HCT116 (cell line): ENCODE data around the gene TMEM94. TPM values are rescaled to one million over a fixed set of nuclear protein-coding genes. Genes with fewer than 3 reads are reported as not detected.

Experiments used
- ATAC-seq: fragments of 200-7000 bp; cut with Tn5 transposase; 2 replicates; pipeline ENCODE4 v1.9.1; 2020; ENCODE audit warnings: mild to moderate bottlenecking, moderate library complexity
- BruUV-seq: library from RNA; stranded (reverse); fragments of 400-500 nt; replicated peaks from 2 replicates; lab custom pipeline; 2021; lab: Mats Ljungman, UMichigan
- CTCF ChIA-PET: fragments of 300-600 bp; sonication (Branson Sonifier 250); formaldehyde crosslinking; loops from one replicate; lab custom pipeline; 2021; ENCODE audit warnings: antibody characterized with exemption; lab: Charles Lee
- POLR2A ChIA-PET: fragments of 300-600, 350-600 bp; sonication (Branson Sonifier 250); formaldehyde crosslinking; loops from one replicate; lab custom pipeline; 2021; ENCODE audit warnings: antibody characterized with exemption; lab: Charles Lee
- RAD21 ChIA-PET, 2 experiments: fragments of 300-600 bp; sonication (Branson Sonifier 250); formaldehyde crosslinking; loops; one replicate each; lab custom pipeline; 2023; ENCODE audit warnings: low total read pairs in 2 of 2; ENCODE audit not compliant: uncharacterized antibody in 2 of 2, unreplicated experiment in 2 of 2, low non-redundant PET in 1 of 2; lab: Charles Lee
- DNase-seq: peaks from one replicate; pipeline ENCODE4 v3.0.0-alpha.2; 2010; ENCODE audit warnings: low read depth, low spot score
- H2AFZ ChIP-seq: fragments of 200-600 bp; shearing (Covaris generic), sonication (generic); 2 replicates; pipeline ENCODE4 v1.6.1; 2017; ENCODE audit warnings: low read depth, mixed run types, mixed read lengths, antibody characterized with exemption, low read length; ENCODE audit not compliant: poor library complexity, severe bottlenecking
- H3K27ac ChIP-seq: 2 replicates; pipeline ENCODE4 v1.5.1; 2012; ENCODE audit warnings: low read depth, low read length
- H3K27me3 ChIP-seq: fragments of 200-600 bp; sonication (generic); 2 replicates; pipeline ENCODE4 v1.6.1; 2016; ENCODE audit warnings: mixed run types, low read length, mixed read lengths; ENCODE audit not compliant: insufficient read depth
- H3K36me3 ChIP-seq, 2 experiments: fragments of 200-500 bp in 1 of 2; fragments of 200-600 bp in 1 of 2; sonication (Bioruptor generic) in 1 of 2; sonication (generic) in 1 of 2; 2 replicates each; pipeline versions ENCODE4 v1.5.1 to v1.6.1; 2014 to 2016; ENCODE audit warnings: low read length in 2 of 2, inconsistent platforms in 1 of 2, mixed read lengths in 1 of 2, mixed run types in 1 of 2; ENCODE audit not compliant: insufficient read depth in 2 of 2, control insufficient read depth in 1 of 2
- H3K4me1 ChIP-seq, 2 experiments: fragments of 200-600 bp in 1 of 2; sonication (generic) in 1 of 2; 2 replicates each; pipeline versions ENCODE4 v1.5.1 to v1.6.1; 2012 to 2017; ENCODE audit warnings: low read length in 2 of 2, inconsistent platforms in 1 of 2, mild to moderate bottlenecking in 1 of 2, mixed read lengths in 1 of 2, mixed run types in 1 of 2, moderate library complexity in 1 of 2; ENCODE audit not compliant: insufficient read depth in 2 of 2, control insufficient read depth in 1 of 2
- H3K4me2 ChIP-seq: fragments of 200-600 bp; sonication (generic); 2 replicates; pipeline ENCODE4 v1.6.1; 2017; ENCODE audit warnings: mixed run types, low read length, mixed read lengths
- H3K4me3 ChIP-seq, 2 experiments: fragments of 200-600 bp in 1 of 2; sonication (generic) in 1 of 2; replicated peaks in 1 of 2; 2 replicates each; pipeline ENCODE4 v1.5.1; 2011 to 2016; ENCODE audit warnings: low read length in 2 of 2, control low read depth in 1 of 2, low read depth in 1 of 2, mild to moderate bottlenecking in 1 of 2, mixed read lengths in 1 of 2, mixed run types in 1 of 2
- H3K79me2 ChIP-seq: fragments of 200-600 bp; sonication (generic); 2 replicates; pipeline ENCODE4 v1.6.1; 2017; ENCODE audit warnings: mild to moderate bottlenecking, mixed run types, low read length, moderate library complexity, mixed read lengths; ENCODE audit not compliant: insufficient read depth
- H3K9ac ChIP-seq: fragments of 200-600 bp; sonication (generic); 2 replicates; pipeline ENCODE4 v1.6.1; 2016; ENCODE audit warnings: low read length, mixed read lengths
- H3K9me2 ChIP-seq: fragments of 200-600 bp; sonication (generic), shearing (Covaris generic); 2 replicates; pipeline ENCODE4 v1.6.1; 2017; ENCODE audit warnings: mixed run types, mild to moderate bottlenecking, moderate library complexity; ENCODE audit not compliant: insufficient read depth
- H3K9me3 ChIP-seq, 2 experiments: fragments of 200-500 bp in 1 of 2; fragments of 200-600 bp in 1 of 2; sonication (Bioruptor generic) in 1 of 2; sonication (generic) in 1 of 2; 2 replicates each; pipeline ENCODE4 v1.6.1; 2014 to 2017; ENCODE audit warnings: low read length in 2 of 2, mixed read lengths in 2 of 2, inconsistent platforms in 1 of 2, low read depth in 1 of 2, mild to moderate bottlenecking in 1 of 2, mixed run types in 1 of 2, moderate library complexity in 1 of 2; ENCODE audit not compliant: control insufficient read depth in 1 of 2, insufficient read depth in 1 of 2
- H4K20me1 ChIP-seq: fragments of 200-600 bp; sonication (generic), shearing (Covaris generic); 2 replicates; pipeline ENCODE4 v1.6.1; 2017; ENCODE audit warnings: mixed run types, mild to moderate bottlenecking, moderate library complexity; ENCODE audit not compliant: insufficient read depth
- ATF3 ChIP-seq: IDR thresholded peaks from 2 replicates; pipeline ENCODE4 v1.6.1; 2012
- CEBPB ChIP-seq: IDR thresholded peaks from 2 replicates; pipeline ENCODE4 v1.6.1; 2012; ENCODE audit warnings: low read depth
- CTCF ChIP-seq, 3 experiments: fragments of 200-600 bp in 1 of 3; sonication (generic) in 1 of 3; IDR thresholded peaks in 2 of 3; conservative IDR thresholded peaks in 1 of 3; 2 replicates each; pipeline ENCODE4 v1.5.1; 2012 to 2017; ENCODE audit warnings: low read depth in 2 of 3, low read length in 2 of 3, antibody characterized with exemption in 1 of 3, borderline replicate concordance in 1 of 3, control low read depth in 1 of 3, mild to moderate bottlenecking in 1 of 3, mixed read lengths in 1 of 3, mixed run types in 1 of 3, moderate library complexity in 1 of 3; ENCODE audit not compliant: insufficient read depth in 1 of 3
- ELF1 ChIP-seq: IDR thresholded peaks from 2 replicates; pipeline ENCODE4 v1.6.1; 2012; ENCODE audit warnings: low read depth, borderline replicate concordance
- EZH2 ChIP-seq: fragments of 200-600 bp; sonication (generic); IDR thresholded peaks from 2 replicates; pipeline ENCODE4 v1.6.1; 2017; ENCODE audit warnings: antibody characterized with exemption, mixed run types
- FOSL1 ChIP-seq: IDR thresholded peaks from 2 replicates; pipeline ENCODE4 v1.6.1; 2012; ENCODE audit warnings: low read depth
- MAX ChIP-seq: IDR thresholded peaks from 2 replicates; pipeline ENCODE4 v1.6.1; 2012
- POLR2A ChIP-seq: IDR thresholded peaks from 2 replicates; pipeline ENCODE4 v1.7.0; 2011; ENCODE audit warnings: borderline replicate concordance; ENCODE audit not compliant: insufficient read depth, insufficient read length; ENCODE audit errors: extremely low read depth
- POLR2AphosphoS5 ChIP-seq: IDR thresholded peaks from 2 replicates; pipeline ENCODE4 v1.6.1; 2011; ENCODE audit warnings: mild to moderate bottlenecking, low read depth, low read length, moderate library complexity
- RAD21 ChIP-seq: IDR thresholded peaks from 2 replicates; pipeline ENCODE4 v1.6.1; 2012; ENCODE audit warnings: low read depth, mild to moderate bottlenecking
- REST ChIP-seq: IDR thresholded peaks from 2 replicates; pipeline ENCODE4 v1.6.1; 2012; ENCODE audit warnings: low read depth
- SRF ChIP-seq: IDR thresholded peaks from 2 replicates; pipeline ENCODE4 v1.6.1; 2012; ENCODE audit warnings: low read depth
- TCF7L2 ChIP-seq: IDR thresholded peaks from 2 replicates; pipeline ENCODE4 v1.7.0; 2011; ENCODE audit warnings: borderline replicate concordance, inconsistent platforms; ENCODE audit not compliant: insufficient read depth, insufficient read length; ENCODE audit errors: extremely low read depth
- YY1 ChIP-seq: IDR thresholded peaks from 2 replicates; pipeline ENCODE4 v1.6.1; 2011; ENCODE audit warnings: low read length, low read depth, moderate library complexity, mild to moderate bottlenecking; ENCODE audit not compliant: insufficient replicate concordance; ENCODE audit errors: extremely low read depth
- ZBTB33 ChIP-seq: IDR thresholded peaks from 2 replicates; pipeline ENCODE4 v1.6.1; 2011; ENCODE audit warnings: mild to moderate bottlenecking, low read length, moderate library complexity; ENCODE audit not compliant: insufficient replicate concordance; ENCODE audit errors: extremely low read depth
- ZFX ChIP-seq: fragments of 450-650 bp; IDR thresholded peaks from 2 replicates; pipeline ENCODE4 v1.6.1; 2017
- intact Hi-C: fragments of 100-400 bp; cut with micrococcal nuclease; formaldehyde crosslinking; loops from 2 replicates; pipeline ENCODE4 v1.10.0; 2022
- total RNA-seq: library from RNA; stranded (reverse); gene quantifications from one replicate; pipeline ENCODE4 v1.2.1, GENCODE V29; 2021; ENCODE audit not compliant: unreplicated experiment

TMEM94 gene
- total RNA-seq, 1 experiment from 2014 or later = 75.4 TPM

- Histone ChIP-seq H3K9me2 (no peaks in the 10 kb centered on the region), H2AFZ (no peak overlapping the region), H3K4me2 (no peak overlapping the region), H4K20me1 (no peaks in the 10 kb centered on the region), H3K4me1 (peaks cover 27 to 38% of the 10 kb centered on the region in 2 experiments), H3K79me2 (peaks cover 46% of the 10 kb centered on the region), H3K9me3 (no peaks in the 10 kb centered on the region), H3K27me3 (no peaks in the 10 kb centered on the region), H3K27ac (no peak overlapping the region), H3K9ac (no peak overlapping the region), H3K36me3 (no peaks in the 10 kb centered on the region; a peak in 1 of 4 replicates), H3K4me3 (no peak overlapping the region)
- no peak for ATAC-seq
- intact Hi-C loops = no loop called here
- ChIA-PET CTCF (no interaction called here), RAD21 (no interaction called here), POLR2A (no interaction called here)
- no TSS peak for BruUV-seq
- DNase-seq = no peak
- TF ChIP-seq POLR2AphosphoS5 (no peak), SRF (no peak), CEBPB (no peak), MAX (no peak), TCF7L2 (no peak), ZBTB33 (no peak), ATF3 (no peak), YY1 (no peak), RAD21 (no peak), EZH2 (no peak), ELF1 (no peak), REST (no peak), POLR2A (no peak), ZFX (no peak), CTCF (IDR thresholded peaks at IDR 0.05 in 2 of 3, conservative IDR thresholded peaks at IDR 0.05 in 1 of 3; ENCODE audit: borderline replicate concordance in 1 of 3, insufficient read depth in 1 of 3, low read depth in 2 of 3, low read length in 2 of 3) (no peak), FOSL1 (no peak)
- TF ChIP-seq, all 23 proteins: peak for 0
Observed at GRCh38 chr17:75546181-75546580, 89.7 kb downstream of the TMEM94 start.
